RWPE2 (cell line): ENCODE measurements around the gene ACOT7.

Experiments used
- ATAC-seq: fragments of 200-7000 bp; cut with Tn5 transposase; 3 replicates; pipeline ENCODE4 v1.9.1; 2021; ENCODE audit warnings: low read depth
- DNase-seq: peaks from one replicate; pipeline ENCODE4 v3.0.0-alpha.2; 2020; ENCODE audit warnings: low spot score
- H3K27ac ChIP-seq: fragments of 450-650 bp; 2 replicates; pipeline ENCODE4 v1.5.1; 2017; ENCODE audit warnings: mild to moderate bottlenecking; ENCODE audit not compliant: poor library complexity, severe bottlenecking
- H3K27me3 ChIP-seq: fragments of 250-450 bp; sonication (Bioruptor Pico); 2 replicates; pipeline ENCODE4 v1.5.1; 2021; ENCODE audit warnings: mild to moderate bottlenecking, moderate library complexity; ENCODE audit not compliant: insufficient read depth, poor library complexity, severe bottlenecking
- H3K36me3 ChIP-seq: fragments of 250-450 bp; sonication (Bioruptor Pico); 2 replicates; pipeline ENCODE4 v1.5.1; 2020; ENCODE audit warnings: low read depth, mild to moderate bottlenecking, moderate library complexity
- H3K4me1 ChIP-seq: fragments of 250-450 bp; sonication (Bioruptor Pico); 2 replicates; pipeline ENCODE4 v1.5.1; 2021; ENCODE audit warnings: mild to moderate bottlenecking, moderate library complexity; ENCODE audit not compliant: insufficient read depth, poor library complexity, severe bottlenecking
- H3K4me3 ChIP-seq: fragments of 250-450 bp; sonication (Bioruptor Pico); 2 replicates; pipeline ENCODE4 v1.5.1; 2021; ENCODE audit warnings: mild to moderate bottlenecking, moderate library complexity; ENCODE audit not compliant: severe bottlenecking
- H3K9me3 ChIP-seq: fragments of 250-450 bp; sonication (Bioruptor Pico); 2 replicates; pipeline ENCODE4 v1.5.1; 2021; ENCODE audit warnings: mild to moderate bottlenecking, moderate library complexity; ENCODE audit not compliant: severe bottlenecking
- TF ChIP-seq, protein P1 (sequence below): fragments of 450-650 bp; IDR thresholded peaks from one replicate; pipeline ENCODE4 v1.5.1; 2017; ENCODE audit warnings: mild to moderate bottlenecking, moderate library complexity; ENCODE audit not compliant: poor library complexity, severe bottlenecking

ACOT7 gene

DNA sequence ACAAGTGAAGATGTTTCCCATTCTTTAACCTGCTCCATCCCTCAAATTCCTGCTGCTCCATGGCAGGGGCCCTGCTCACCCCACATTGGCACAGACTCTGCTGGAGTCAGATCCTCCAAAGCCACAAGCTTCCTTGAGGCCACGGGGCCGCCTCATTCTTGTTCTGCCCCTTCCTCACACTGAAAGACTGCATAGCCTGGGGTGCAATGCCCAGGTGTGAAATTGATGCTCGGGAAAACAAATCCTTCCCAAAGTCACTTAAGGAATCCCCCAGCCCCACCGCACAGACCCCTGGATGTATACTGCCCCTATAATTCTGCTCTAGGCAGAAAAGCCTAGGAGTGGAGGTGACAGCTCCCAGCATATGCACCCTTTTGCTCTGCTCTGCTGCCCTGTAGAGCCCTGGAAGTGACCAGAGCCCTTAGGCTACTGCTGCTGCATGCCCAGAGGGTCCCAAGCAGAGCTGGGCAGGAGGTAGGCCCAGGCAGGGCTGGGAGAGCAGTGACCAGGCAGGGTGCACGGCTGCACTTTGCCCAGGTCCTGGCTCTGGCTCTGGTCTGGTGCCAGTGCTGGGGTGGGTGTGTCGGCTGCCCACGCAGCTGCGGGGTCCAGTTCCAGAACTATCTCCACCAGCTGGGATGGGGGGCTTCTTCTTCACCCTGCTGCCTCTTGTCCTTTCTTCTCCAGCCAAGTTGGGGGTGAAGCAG is 24.5 kb upstream of the ACOT7 start:
- no peak overlapping the region for H3K27ac ChIP-seq
- H3K36me3 ChIP-seq = no peaks in the 10 kb centered on the region
- no peak overlapping the region for H3K4me3 ChIP-seq
- H3K27me3 ChIP-seq = no peaks in the 10 kb centered on the region
- no peak for DNase-seq
- peaks cover 44% of the 10 kb centered on the region for H3K4me1 ChIP-seq
- no peak for ATAC-seq
- TF ChIP-seq, protein P1, sequence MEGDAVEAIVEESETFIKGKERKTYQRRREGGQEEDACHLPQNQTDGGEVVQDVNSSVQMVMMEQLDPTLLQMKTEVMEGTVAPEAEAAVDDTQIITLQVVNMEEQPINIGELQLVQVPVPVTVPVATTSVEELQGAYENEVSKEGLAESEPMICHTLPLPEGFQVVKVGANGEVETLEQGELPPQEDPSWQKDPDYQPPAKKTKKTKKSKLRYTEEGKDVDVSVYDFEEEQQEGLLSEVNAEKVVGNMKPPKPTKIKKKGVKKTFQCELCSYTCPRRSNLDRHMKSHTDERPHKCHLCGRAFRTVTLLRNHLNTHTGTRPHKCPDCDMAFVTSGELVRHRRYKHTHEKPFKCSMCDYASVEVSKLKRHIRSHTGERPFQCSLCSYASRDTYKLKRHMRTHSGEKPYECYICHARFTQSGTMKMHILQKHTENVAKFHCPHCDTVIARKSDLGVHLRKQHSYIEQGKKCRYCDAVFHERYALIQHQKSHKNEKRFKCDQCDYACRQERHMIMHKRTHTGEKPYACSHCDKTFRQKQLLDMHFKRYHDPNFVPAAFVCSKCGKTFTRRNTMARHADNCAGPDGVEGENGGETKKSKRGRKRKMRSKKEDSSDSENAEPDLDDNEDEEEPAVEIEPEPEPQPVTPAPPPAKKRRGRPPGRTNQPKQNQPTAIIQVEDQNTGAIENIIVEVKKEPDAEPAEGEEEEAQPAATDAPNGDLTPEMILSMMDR = no peak
- H3K9me3 ChIP-seq = no peaks in the 10 kb centered on the region

DNA sequence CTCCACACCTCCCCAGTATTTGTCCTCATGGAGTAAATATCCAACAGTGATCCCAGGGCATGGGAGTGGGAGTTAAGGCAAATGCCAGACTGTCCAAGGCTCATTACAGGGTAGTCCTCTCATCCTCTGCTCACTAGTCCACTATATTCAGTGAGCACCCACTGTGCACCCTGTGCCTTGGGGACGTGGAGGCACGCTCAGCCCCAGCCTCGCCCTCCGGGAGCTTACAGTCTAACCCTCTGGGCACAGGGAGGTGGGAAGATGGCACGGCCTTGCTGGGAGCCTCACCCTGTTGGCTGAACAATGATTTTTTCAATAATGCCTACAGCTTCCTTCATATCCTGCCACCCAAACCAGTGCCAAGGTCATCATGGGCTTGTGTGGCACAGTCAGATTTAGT is 23.3 kb upstream of the ACOT7 start:
- Histone ChIP-seq H3K27ac (peak overlapping the region; percentile 86), H3K4me3 (no peak overlapping the region), H3K27me3 (no peaks in the 10 kb centered on the region), H3K9me3 (no peaks in the 10 kb centered on the region), H3K4me1 (peaks cover 44% of the 10 kb centered on the region), H3K36me3 (no peaks in the 10 kb centered on the region)
- TF ChIP-seq, protein P1 = no peak
- DNase-seq (no peak), ATAC-seq (no peak)

DNA sequence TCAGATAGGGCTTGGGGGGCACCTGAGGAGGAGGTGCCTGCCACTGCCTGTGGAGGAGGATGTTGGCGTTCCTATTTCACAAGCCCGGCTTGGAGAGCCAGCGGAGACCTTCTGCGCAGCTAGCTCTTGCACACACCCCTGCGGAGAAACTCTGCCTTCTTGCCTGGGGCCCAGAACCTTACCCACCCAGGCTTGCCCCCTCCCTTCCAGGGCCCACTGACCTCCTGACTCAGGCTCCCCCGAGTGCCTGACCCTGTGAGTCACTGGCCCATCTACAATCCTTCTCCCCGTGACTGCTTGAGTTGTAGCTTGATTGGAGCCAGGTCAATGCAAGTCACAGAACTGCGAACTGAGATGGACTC is 22.7 kb upstream of the ACOT7 start:
- TF ChIP-seq, protein P1 = no peak
- Histone ChIP-seq H3K4me1 (peaks cover 40% of the 10 kb centered on the region), H3K36me3 (no peaks in the 10 kb centered on the region), H3K27me3 (no peaks in the 10 kb centered on the region), H3K9me3 (no peaks in the 10 kb centered on the region), H3K27ac (peak overlapping the region; percentile 86), H3K4me3 (no peak overlapping the region)
- DNase-seq (no peak), ATAC-seq (no peak)

DNA sequence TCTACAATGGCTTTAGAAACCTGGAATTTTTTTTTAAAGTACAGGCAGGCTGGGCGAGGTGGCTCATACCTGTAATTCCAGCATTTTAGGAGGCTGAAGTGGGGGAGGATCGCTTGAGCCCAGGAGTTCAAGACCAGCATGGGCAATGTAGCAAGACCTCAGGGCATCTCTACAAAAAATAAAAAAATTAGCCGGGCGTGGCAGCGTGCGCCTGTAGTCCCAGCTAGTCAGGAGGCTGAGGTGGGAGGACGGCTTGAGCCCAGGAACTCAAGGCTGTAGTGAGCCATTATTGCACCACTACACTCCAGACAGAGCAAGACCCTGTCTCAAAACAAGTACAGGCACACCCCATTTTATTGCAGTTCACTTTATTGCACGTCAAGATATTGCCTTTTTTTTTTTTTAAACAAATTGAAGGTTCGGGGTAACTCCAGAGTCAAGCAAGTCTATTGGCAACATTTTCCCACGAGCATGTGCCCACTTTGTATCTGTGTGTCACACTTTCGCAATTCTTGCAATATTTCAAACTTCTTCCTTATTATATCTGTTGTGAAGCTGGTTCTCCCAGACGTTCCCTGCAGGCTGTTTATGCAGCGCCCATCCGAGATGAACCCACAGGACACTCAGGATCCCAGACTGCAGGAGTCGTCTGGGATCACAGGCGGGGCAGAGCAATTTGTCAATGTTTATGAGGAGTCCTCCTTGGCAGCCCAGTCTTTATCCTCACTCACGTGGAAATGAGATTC is 21.5 kb upstream of the ACOT7 start:
- DNase-seq = no peak
- H3K4me3 ChIP-seq = no peak overlapping the region
- TF ChIP-seq, protein P1 = no peak
- H3K36me3 ChIP-seq = no peaks in the 10 kb centered on the region
- 0 out of 3 replicates have a peak, but pooled peaks have one; percentile 0 for ATAC-seq
- peaks cover 40% of the 10 kb centered on the region for H3K4me1 ChIP-seq
- H3K27me3 ChIP-seq = no peaks in the 10 kb centered on the region
- no peaks in the 10 kb centered on the region for H3K9me3 ChIP-seq
- peak overlapping the region; percentile 86 for H3K27ac ChIP-seq

DNA sequence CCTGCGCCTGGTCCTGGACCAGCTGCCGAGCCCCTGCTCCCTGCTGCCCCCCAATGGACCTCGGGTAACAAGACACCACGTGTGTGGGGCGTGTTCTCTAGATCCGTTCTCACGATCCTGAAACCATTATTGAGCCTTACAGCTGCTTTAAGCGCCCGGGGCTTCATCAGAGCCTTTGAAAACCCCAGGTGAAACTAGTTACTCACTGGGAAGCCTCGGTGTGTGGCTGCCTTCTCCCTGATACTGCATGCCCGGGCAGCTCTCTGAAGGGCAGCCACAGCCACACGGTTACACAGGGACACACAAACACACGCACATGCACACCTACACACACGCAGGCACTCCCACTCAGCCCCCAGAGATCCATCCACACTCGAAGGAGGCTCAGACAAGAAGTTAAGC is 20.9 kb upstream of the ACOT7 start:
- no peak overlapping the region for H3K4me3 ChIP-seq
- H3K4me1 ChIP-seq = peaks cover 40% of the 10 kb centered on the region
- peak; percentile 79 for ATAC-seq
- peak; percentile 95 for DNase-seq
- TF ChIP-seq, protein P1 = peak; percentile 82
- H3K27me3 ChIP-seq = no peaks in the 10 kb centered on the region
- no peaks in the 10 kb centered on the region for H3K36me3 ChIP-seq
- peak overlapping the region; percentile 86 for H3K27ac ChIP-seq
- H3K9me3 ChIP-seq = no peaks in the 10 kb centered on the region
